WTC11 (cell line): ENCODE data around the gene SYT5. TPM values are rescaled to one million over a fixed set of nuclear protein-coding genes. Genes with fewer than 3 reads are reported as not detected.

Source experiments
- ATAC-seq: fragments of 200-7000 bp; cut with Tn5 transposase; 2 replicates; pipeline ENCODE4 v1.10.0; 2021; ENCODE audit warnings: mild to moderate bottlenecking, moderate library complexity
- CTCF ChIA-PET: fragments of 300-600 bp; sonication (Branson Sonifier 250); formaldehyde crosslinking; loops from one replicate; lab custom pipeline; 2021; ENCODE audit warnings: antibody characterized with exemption; lab: Charles Lee
- POLR2A ChIA-PET: fragments of 350-600 bp; sonication (Branson Sonifier 250); formaldehyde crosslinking; loops from one replicate; lab custom pipeline; 2021; ENCODE audit warnings: antibody characterized with exemption; lab: Charles Lee
- DNase-seq: peaks from one replicate; pipeline ENCODE4 v3.0.0; 2021; ENCODE audit warnings: low spot score
- H3K27ac Mint-ChIP-seq: 2 replicates; pipeline ENCODE4 v1.8.0; 2021; ENCODE audit warnings: mixed read lengths
- H3K27me3 Mint-ChIP-seq: 2 replicates; pipeline ENCODE4 v1.8.0; 2021; ENCODE audit warnings: low read depth, mild to moderate bottlenecking, moderate library complexity, mixed read lengths
- H3K36me3 Mint-ChIP-seq: 2 replicates; pipeline ENCODE4 v1.8.0; 2021; ENCODE audit warnings: mixed read lengths
- H3K4me1 Mint-ChIP-seq: 2 replicates; pipeline ENCODE4 v1.8.0; 2022; ENCODE audit warnings: mixed read lengths
- H3K4me3 Mint-ChIP-seq: 2 replicates; pipeline ENCODE4 v1.8.0; 2021; ENCODE audit warnings: mild to moderate bottlenecking, moderate library complexity, mixed read lengths
- H3K9me3 Mint-ChIP-seq: 2 replicates; pipeline ENCODE4 v1.8.0; 2021; ENCODE audit warnings: mixed read lengths
- AFF4 ChIP-seq: sonication (generic); formaldehyde crosslinking; IDR thresholded peaks from 2 replicates; pipeline ENCODE4 v1.8.1; 2023; ENCODE audit warnings: mild to moderate bottlenecking, missing genetic modification reagents, borderline replicate concordance
- FOXK1 ChIP-seq: sonication (generic); formaldehyde crosslinking; IDR thresholded peaks from 2 replicates; pipeline ENCODE4 v1.8.0; 2022; ENCODE audit warnings: mild to moderate bottlenecking, moderate library complexity, missing genetic modification reagents
- FOXP4 ChIP-seq: sonication (generic); formaldehyde crosslinking; IDR thresholded peaks from 2 replicates; pipeline ENCODE4 v1.8.0; 2022; ENCODE audit warnings: mild to moderate bottlenecking, missing genetic modification reagents
- TCF7 ChIP-seq: sonication (generic); formaldehyde crosslinking; IDR thresholded peaks from 2 replicates; pipeline ENCODE4 v1.8.0; 2022; ENCODE audit warnings: mild to moderate bottlenecking, low read depth, missing genetic modification reagents, moderate library complexity
- USF2 ChIP-seq: sonication (generic); formaldehyde crosslinking; IDR thresholded peaks from 2 replicates; pipeline ENCODE4 v1.8.1; 2023; ENCODE audit warnings: mild to moderate bottlenecking, missing genetic modification reagents, moderate library complexity
- ZBTB43 ChIP-seq: sonication (generic); formaldehyde crosslinking; IDR thresholded peaks from 2 replicates; pipeline ENCODE4 v1.8.1; 2023; ENCODE audit warnings: mild to moderate bottlenecking, missing genetic modification reagents
- total RNA-seq: library from RNA; stranded (reverse); gene quantifications from 3 replicates; pipeline ENCODE4 v1.2.3, GENCODE V29; 2021
- TF ChIP-seq, protein P1 (sequence below): sonication (generic); formaldehyde crosslinking; IDR thresholded peaks from 2 replicates; pipeline ENCODE4 v1.8.0; 2023; ENCODE audit warnings: mild to moderate bottlenecking, missing genetic modification reagents
- TF ChIP-seq, protein P2 (sequence below): sonication (generic); formaldehyde crosslinking; IDR thresholded peaks from 2 replicates; pipeline ENCODE4 v1.8.0; 2023; ENCODE audit warnings: missing genetic modification reagents, mild to moderate bottlenecking, borderline replicate concordance
- TF ChIP-seq, protein P3 (sequence below): fragments of 200-600 bp; IDR thresholded peaks from 2 replicates; pipeline ENCODE4 v1.8.0; 2022; ENCODE audit warnings: antibody characterized with exemption

The SYT5 gene
- total RNA-seq, 1 experiment from 2014 or later: 0.77 TPM

DNA sequence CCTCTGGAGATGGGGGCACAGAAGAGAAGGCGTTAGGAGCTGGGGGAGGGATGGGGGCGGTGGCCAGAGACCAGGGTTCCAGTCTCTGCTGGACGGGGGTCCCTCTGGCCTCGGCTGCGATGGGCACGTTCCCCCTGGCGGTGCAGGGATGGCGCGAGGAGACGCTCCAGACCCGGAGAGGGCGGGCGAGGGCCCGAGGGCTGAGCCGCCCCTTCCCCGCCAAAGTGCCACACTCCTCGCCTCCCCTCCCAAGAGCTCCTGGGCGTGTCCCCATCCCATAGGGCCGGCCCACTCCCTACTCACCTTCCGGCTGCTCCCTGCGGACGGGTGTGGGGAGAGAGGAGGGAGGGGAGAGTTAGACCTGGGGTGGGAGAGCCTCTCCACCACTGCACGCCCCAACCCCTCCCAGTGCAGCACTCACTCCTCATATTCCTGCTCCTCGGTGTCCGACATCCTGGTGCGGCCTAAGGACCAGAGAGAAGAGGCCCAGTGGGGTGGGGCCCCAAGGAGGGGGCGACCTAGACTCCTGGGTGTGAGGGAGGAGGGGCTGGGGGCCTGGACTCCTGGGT is 33.3 kb downstream of the SYT5 start (continued):
- TF ChIP-seq, protein P1, sequence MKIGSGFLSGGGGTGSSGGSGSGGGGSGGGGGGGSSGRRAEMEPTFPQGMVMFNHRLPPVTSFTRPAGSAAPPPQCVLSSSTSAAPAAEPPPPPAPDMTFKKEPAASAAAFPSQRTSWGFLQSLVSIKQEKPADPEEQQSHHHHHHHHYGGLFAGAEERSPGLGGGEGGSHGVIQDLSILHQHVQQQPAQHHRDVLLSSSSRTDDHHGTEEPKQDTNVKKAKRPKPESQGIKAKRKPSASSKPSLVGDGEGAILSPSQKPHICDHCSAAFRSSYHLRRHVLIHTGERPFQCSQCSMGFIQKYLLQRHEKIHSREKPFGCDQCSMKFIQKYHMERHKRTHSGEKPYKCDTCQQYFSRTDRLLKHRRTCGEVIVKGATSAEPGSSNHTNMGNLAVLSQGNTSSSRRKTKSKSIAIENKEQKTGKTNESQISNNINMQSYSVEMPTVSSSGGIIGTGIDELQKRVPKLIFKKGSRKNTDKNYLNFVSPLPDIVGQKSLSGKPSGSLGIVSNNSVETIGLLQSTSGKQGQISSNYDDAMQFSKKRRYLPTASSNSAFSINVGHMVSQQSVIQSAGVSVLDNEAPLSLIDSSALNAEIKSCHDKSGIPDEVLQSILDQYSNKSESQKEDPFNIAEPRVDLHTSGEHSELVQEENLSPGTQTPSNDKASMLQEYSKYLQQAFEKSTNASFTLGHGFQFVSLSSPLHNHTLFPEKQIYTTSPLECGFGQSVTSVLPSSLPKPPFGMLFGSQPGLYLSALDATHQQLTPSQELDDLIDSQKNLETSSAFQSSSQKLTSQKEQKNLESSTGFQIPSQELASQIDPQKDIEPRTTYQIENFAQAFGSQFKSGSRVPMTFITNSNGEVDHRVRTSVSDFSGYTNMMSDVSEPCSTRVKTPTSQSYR (CRISPR knock-in tag): 0 out of 2 replicates have a peak, but pooled peaks have one; percentile 16
- no peak for TF ChIP-seq FOXP4 (CRISPR knock-in tag)
- TF ChIP-seq, protein P2, sequence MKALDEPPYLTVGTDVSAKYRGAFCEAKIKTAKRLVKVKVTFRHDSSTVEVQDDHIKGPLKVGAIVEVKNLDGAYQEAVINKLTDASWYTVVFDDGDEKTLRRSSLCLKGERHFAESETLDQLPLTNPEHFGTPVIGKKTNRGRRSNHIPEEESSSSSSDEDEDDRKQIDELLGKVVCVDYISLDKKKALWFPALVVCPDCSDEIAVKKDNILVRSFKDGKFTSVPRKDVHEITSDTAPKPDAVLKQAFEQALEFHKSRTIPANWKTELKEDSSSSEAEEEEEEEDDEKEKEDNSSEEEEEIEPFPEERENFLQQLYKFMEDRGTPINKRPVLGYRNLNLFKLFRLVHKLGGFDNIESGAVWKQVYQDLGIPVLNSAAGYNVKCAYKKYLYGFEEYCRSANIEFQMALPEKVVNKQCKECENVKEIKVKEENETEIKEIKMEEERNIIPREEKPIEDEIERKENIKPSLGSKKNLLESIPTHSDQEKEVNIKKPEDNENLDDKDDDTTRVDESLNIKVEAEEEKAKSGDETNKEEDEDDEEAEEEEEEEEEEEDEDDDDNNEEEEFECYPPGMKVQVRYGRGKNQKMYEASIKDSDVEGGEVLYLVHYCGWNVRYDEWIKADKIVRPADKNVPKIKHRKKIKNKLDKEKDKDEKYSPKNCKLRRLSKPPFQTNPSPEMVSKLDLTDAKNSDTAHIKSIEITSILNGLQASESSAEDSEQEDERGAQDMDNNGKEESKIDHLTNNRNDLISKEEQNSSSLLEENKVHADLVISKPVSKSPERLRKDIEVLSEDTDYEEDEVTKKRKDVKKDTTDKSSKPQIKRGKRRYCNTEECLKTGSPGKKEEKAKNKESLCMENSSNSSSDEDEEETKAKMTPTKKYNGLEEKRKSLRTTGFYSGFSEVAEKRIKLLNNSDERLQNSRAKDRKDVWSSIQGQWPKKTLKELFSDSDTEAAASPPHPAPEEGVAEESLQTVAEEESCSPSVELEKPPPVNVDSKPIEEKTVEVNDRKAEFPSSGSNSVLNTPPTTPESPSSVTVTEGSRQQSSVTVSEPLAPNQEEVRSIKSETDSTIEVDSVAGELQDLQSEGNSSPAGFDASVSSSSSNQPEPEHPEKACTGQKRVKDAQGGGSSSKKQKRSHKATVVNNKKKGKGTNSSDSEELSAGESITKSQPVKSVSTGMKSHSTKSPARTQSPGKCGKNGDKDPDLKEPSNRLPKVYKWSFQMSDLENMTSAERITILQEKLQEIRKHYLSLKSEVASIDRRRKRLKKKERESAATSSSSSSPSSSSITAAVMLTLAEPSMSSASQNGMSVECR: peak; percentile 38; the same call in 1 of the 2 replicates
- 0 out of 2 replicates have a peak, but pooled peaks have one; percentile 47 for TF ChIP-seq ZBTB43 (CRISPR knock-in tag)
- TF ChIP-seq FOXK1 (CRISPR knock-in tag): peak; percentile 63; the same call in 1 of the 2 replicates
- 0 out of 2 replicates have a peak, but pooled peaks have one; percentile 20 for TF ChIP-seq USF2 (CRISPR knock-in tag)
- TF ChIP-seq TCF7: no peak

- ChIA-PET POLR2A (interaction anchor here (0.6 to 2.5 kb wide), 8 partner anchors 10 to 193 kb away, joined by 3 to 11 read pairs (median 4); partner anchors contain the start of genes KMT5C and PPP6R1), CTCF (interaction anchor here (0.5 to 3.2 kb wide), 51 partner anchors 8 to 947 kb away, joined by 3 to 108 read pairs (median 4); partner anchors contain the start of genes DNAAF3, EPS8L1, FIZ1 and HSPBP1)
- DNase-seq (peak; percentile 79), ATAC-seq (peak; percentile 33)
- H3K4me3 Mint-ChIP-seq: peak overlapping the region; percentile 65
- peaks cover 4% of the 10 kb centered on the region; the same call in 1 of the 2 replicates for H3K36me3 Mint-ChIP-seq
- no peak for TF ChIP-seq AFF4 (CRISPR knock-in tag)
- TF ChIP-seq, protein P3, sequence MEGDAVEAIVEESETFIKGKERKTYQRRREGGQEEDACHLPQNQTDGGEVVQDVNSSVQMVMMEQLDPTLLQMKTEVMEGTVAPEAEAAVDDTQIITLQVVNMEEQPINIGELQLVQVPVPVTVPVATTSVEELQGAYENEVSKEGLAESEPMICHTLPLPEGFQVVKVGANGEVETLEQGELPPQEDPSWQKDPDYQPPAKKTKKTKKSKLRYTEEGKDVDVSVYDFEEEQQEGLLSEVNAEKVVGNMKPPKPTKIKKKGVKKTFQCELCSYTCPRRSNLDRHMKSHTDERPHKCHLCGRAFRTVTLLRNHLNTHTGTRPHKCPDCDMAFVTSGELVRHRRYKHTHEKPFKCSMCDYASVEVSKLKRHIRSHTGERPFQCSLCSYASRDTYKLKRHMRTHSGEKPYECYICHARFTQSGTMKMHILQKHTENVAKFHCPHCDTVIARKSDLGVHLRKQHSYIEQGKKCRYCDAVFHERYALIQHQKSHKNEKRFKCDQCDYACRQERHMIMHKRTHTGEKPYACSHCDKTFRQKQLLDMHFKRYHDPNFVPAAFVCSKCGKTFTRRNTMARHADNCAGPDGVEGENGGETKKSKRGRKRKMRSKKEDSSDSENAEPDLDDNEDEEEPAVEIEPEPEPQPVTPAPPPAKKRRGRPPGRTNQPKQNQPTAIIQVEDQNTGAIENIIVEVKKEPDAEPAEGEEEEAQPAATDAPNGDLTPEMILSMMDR: peak; percentile 75
- H3K27ac Mint-ChIP-seq: no peak overlapping the region
- peaks cover 39% of the 10 kb centered on the region for H3K4me1 Mint-ChIP-seq
- peaks cover 26% of the 10 kb centered on the region for H3K27me3 Mint-ChIP-seq
- H3K9me3 Mint-ChIP-seq: no peaks in the 10 kb centered on the region
These were observed 33.9 kb downstream of the SYT5 start for GRCh38 chr19:55146078-55146704.
